ENCODE measurements around the gene L3MBTL4.

L3MBTL4 gene

GRCh38 chr18:5977022-5977421 lies 437.7 kb downstream of the L3MBTL4 start:
- no peak for DNase-seq

DNA sequence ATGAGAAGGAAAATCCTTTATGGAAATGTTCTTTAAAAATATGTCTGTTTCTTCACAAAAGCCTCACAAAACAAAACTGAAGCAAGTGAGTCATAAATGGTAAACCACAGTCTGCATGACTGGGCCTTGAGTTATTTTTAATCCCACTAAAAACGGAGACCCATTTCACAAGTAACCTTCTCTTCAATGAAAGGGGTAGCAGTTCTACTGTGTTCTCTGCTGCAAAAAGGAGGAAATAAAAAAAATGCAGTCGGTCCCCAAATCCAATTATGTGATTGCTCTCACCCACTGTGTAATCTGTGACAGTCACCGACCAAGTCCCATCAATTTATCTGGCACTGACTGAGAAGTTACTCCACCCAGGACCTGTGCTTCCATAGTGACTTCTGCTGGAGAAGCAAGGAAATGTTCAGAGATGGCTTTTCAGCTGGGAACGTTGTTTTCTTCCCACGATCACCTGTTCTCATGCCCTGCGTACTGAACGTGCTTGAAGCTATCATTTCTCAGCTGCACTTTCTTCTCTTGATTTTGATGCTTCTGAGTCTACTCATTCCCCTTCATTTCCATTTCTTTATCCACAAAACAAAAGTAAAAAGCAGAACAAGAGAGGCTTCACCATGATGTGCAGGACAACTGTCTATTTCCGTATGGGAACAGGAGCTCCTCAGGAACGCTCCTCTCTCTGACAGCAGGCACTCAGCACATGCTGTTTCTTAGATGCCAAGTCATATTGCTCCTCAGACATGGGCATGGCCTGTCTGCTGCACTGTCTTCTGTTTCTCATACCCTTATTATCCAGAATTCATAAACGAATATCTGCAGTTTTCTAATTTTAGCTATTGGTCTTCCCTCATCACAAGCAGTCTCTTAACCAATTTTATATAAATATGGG lies 439.4 kb downstream of the L3MBTL4 start:
- peak; percentile 31 for DNase-seq

DNA sequence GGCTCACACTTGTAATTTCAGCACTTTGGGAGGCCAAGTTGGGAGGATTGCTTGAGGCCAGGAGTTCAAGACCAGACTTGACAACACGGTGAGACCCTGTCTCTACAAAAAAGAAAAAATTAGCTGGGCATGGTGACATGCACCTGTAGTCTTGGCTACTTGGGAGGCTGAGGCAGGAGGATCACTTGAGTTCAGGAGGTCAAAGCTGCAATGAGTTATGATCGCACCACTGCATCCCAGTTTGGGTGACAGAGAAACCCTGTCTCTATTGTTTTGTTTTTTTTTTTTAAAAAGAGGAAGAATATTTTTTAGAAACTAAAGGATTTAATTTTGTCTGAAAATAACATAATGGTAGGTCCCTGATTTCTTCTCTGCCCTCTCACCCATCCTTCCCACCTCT lies 440.0 kb downstream of the L3MBTL4 start:
- DNase-seq, result no peak

DNA sequence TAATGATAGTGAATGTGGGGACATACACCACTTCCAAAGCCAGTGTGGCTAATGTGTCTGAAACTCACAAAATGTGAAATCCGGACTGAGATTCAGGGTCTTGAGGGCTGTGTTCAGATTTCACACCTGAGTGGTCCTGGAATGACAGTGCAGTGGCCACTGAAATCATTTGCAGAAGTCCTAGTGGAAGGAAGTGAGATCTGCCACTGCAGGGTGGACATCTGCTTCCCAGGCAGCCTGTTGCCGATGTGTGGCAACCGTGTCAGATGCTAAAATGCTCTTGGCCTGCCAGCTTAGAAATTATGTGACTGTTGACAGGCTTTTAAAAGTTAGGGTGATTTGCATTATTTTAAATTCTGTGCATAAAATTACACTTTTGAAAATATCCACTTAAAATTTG lies 441.6 kb downstream of the L3MBTL4 start:
- DNase-seq, result no peak

- no peak for DNase-seq
Measured at GRCh38 chr18:5972298-5972697, 442.4 kb downstream of the L3MBTL4 start.

GRCh38 chr18:5969989-5970403 lies 444.7 kb downstream of the L3MBTL4 start:
- no peak for DNase-seq

DNA sequence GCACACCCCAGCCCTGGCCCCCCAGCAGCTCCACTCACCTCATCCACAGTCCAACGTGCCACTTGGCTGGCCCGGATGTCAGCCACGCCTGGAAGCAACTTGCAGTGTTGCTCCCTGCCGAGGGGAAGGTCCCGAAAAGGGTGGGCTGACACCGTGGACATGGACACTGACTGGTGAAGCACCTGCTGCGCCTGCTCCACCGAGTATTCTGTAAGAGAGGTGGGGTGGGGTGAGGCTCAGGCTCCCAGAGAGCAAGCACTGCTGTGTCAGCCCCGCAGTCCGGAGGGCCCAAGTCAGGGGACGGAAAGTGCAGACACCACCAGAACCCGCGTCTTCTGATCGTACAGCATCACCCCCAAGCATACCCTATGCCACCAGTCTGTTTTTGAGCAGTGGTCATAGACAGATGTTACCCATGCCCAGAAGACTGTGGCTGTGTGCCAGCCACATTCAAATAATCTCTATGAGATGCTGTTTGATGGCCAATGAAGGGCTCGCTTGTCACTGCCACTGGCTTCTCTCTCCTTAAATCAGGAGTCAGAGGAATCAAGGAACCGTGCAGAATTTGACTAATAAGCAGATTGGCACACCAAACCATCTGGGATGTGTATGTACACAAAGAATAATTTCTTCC lies 445.2 kb downstream of the L3MBTL4 start:
- DNase-seq, result no peak

DNA sequence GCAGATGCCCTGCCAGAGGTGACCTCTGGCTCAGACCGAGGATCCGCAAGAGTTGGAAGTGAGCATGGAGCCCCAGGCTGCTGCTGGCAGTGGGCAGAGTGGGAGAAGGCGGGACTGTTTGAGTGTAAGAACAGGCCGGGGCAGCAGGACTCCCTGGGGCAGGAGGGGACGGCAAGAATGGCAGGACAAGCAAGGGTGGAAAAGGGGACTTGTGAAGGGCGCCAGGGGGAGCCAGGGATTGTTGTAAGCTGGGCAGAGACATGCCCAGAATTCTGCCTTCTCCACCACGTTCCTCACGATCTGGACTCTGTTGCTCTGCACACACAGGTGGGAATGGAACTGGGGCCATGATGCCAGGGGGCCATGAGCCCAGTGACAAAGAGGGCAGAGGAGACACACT lies 447.0 kb downstream of the L3MBTL4 start:
- no peak for DNase-seq

DNA sequence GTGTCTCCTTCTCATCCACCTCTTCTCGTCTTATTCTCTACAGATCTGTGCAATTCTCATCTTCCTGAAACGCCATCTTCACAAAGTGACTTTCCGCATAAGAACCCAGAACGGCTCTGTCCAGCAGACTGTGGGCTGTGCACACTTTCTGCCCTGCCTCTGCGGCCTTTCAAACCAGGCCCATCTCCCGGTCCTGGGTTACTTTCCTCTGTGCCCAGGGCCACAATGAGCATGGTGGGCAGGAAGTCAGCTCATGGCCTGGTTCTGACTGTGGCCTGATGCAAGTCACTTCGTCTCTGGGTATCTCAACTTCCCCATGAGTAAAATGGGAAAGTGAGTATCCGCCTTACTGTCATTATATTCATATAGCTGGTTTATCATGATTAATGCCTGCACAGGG lies 447.7 kb downstream of the L3MBTL4 start:
- DNase-seq, result no peak

DNA sequence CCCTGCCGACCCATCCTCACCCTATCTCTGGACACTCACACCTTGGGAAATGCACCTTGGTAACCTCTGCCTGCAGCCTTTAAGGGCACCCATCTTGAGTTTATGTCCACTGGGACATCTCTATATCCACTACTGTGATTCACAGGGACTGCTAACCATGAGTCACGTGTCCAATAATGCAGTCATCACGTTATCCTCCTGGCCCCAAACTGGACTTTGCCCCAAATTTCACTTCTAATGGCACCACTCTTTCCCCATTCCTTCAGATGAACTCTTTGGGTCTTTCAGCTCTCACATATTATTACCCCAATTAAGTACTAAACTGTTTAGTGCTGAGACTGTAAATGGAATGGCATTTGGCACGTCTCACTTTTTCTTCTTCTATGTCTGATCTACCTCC lies 448.2 kb downstream of the L3MBTL4 start:
- no peak for DNase-seq

DNA sequence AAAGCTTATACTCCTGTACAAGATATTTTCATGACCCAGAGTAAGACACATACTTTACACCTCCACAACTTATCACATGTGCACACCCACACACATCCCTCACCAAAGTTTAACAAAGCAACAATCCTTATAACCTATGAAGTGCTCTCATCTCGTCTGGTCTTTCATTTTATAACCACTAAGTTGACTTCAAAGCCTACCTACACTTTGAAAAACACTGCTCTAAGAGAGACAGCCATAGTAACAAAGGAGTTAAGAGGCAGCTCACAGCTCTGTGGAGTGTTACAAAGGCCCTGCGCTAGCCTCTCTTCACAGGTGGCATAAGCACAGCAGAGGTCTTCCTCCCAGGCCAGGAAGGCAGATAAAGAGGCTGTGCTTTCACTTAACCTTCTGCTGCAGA lies 449.7 kb downstream of the L3MBTL4 start:
- DNase-seq, result no peak

DNA sequence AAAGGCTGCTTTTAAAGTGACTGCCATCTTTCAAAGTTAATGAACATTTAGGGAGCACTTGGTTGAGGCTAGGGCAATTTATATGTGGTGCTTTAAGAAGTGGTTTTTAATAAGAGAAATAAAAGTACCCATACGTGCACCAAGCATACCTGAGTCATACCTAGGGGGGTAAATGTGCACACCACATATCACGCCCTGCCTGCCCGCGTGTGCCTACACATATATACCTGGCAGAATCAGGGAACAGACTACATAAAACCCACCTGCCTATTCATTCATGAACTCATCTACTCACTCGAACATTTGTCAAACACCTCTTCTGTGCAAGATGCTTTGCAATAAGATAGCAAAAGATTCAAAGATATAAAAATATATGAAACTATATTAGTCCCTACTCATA lies 450.1 kb downstream of the L3MBTL4 start:
- DNase-seq, result no peak

DNA sequence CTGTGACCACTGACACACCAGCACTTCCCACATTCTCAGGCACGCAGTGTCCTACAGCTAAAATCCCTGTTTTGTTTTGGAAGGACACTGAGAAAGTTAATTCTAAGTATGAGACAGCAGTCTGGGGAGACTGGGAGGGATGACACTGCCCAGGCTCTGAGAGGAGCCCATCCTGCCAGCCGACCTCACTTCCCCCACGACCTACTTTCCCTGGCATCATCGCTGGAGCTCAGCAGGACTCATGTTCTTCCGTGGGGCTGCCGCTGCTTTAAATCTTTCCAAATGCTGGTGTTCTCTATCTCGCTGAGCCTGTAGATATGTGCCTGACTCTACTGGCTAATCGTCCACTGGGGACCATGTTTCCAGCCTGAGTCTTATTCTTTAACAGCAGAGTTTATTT lies 450.6 kb downstream of the L3MBTL4 start:
- no peak for DNase-seq

GRCh38 chr18:5963267-5963666 lies 451.4 kb downstream of the L3MBTL4 start:
- DNase-seq, result no peak

DNA sequence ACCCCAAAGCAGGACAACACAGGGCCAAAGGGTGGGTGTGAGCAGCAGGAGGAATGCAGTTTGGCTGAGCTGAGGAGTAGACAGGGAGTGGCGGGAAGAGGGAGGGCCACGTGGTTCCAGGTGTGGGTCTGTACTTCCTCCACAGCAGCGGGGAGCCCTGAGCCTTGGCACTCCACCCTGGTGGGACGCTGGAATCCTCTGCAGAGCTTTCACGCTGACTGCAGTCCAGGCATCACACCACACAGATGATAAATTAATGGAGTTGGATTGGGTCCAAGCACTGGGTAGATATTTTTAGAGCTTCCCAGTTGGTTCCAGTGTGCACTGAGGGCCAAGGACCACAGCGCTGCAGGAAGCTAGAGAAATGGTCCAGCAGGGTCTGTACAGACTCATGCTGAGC lies 452.3 kb downstream of the L3MBTL4 start:
- no peak for DNase-seq

GRCh38 chr18:5961828-5962150 lies 452.9 kb downstream of the L3MBTL4 start:
- DNase-seq, result no peak

DNA sequence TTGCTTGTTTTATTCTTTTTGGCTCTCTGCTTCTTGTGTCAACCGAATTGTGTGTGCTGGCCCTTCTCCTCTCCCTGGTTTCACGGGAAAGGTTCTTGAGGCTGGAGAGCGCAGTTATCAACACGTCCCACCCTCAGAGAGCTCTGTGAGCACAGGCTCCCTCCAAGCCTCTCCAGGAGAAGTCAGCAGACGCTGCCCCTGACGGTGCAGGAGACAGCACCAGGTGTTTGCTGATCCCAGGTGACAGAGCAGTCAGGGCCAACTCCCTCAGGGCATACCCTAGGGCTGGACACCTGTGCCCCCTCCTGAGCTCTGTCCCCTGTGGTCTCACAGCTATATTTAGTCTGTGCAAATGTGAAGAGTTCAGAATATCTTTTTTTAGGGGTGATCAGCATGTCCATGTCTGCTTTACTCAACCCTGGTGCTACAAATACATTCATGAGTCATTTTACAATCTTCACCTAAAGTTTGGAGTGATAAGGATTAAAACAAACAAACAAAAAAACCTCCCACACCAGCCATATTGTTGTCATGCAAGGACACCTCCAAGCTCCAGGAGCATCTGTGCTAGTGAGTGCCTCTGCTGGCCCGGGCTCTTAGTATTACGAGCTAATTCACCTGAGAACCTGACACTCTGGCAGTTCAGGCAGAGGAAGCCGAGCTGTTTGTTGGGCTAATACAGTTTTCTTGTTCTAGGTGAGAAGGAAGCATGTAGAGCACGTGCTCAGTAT lies 453.4 kb downstream of the L3MBTL4 start:
- no peak for DNase-seq

- DNase-seq, result no peak
Measured at GRCh38 chr18:5958822-5959221, 455.9 kb downstream of the L3MBTL4 start.

- no peak for DNase-seq
Measured at GRCh38 chr18:5955861-5956260, 458.9 kb downstream of the L3MBTL4 start.

- DNase-seq, result no peak
Measured at GRCh38 chr18:5951515-5952091, 463.1 kb downstream of the L3MBTL4 start.

- no peak for DNase-seq
Measured at GRCh38 chr18:5948781-5949180, 465.9 kb downstream of the L3MBTL4 start.

DNA sequence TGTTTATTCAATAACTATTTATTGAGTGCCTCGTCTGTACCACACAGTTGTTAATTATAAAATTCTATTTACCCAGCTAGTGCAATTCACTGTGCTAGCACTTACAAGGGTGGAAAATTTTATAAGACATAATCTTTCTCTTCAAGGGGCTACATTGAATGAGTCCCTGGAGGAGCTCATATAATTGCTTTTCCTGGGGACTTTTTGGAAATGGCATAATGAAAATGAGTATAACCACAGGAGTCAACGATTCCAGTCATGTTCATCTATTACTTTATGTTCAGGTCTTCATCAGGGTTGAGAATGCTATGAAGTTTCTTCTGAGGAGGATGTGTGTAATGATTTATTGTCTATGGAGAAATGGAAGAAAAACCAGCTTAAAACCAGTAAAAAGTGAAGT lies 466.5 kb downstream of the L3MBTL4 start:
- no peak for DNase-seq

DNA sequence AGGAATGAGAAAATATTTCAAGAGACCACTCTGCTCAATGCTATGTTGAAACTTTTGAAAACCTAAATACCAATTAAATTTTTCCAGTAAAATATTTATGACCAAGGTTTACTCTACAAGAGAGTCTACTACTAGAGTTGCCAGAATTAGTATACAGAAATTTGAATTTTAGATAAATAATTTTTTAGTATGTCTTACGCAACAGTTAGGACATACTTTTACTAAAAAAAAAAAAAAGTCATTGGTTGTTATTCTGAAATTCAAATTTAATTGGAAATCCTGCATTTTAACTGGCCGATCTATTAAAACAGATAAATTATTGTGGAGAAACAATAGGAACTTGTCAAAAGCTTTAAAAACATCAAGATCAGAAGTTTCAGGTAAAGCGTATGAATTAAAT lies 470.3 kb downstream of the L3MBTL4 start:
- no peak for DNase-seq

DNA sequence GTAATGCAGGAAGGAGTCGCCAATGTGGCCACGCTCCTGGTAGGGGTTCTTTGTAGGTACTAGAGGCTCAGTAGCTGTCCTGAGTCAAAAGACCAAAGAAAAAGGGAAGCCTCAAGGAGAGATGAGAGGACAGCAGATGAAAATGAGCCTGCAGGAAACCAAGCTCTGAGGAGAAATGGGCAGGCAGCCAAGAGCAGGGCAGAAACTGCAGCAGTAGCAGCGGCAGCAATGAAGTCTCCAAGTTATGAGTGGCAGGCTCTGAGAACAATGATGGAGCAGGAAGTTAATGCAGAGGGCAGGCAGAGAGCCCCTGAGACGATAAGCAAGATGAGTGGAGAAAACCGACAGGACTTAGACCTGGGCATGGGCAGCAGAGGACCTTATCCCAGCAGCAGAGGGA lies 471.2 kb downstream of the L3MBTL4 start:
- no peak for DNase-seq
